Measurements from ENCODE around the gene ANXA2. TPM values are rescaled to one million over a fixed set of nuclear protein-coding genes. Genes with fewer than 3 reads are reported as not detected.
A peak's percentile ranks its signal among the peaks of the same experiment; 100 is the strongest.

ANXA2 gene
- polyA plus RNA-seq, 10 donors: 401 to 761 (median 500) TPM

DNA sequence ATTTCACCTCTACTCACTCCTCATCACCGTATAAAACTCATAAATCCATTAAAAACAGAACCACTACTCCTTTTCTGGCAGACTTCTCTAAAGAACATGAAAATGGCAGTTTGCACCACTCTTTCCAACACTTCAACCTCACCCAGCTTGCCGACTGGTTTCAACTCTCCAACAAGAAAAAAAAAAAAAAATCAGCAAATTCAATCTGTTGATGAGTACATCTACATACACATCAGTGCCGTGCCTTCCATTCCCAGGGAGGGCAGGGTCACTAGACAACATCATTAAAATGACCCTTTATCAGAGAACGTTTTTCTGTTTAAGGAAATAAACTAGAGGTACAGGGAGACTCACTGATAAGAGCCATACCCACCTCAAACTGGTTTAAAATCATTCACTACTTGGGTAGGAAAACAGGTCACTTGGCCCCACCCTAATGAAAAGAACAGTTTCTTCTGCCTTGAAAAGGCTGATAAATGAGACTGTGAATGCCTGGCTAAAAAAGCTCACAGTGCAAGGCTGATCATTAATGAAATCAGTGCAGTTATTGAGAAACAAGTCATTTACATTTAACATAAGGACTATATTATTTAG is 6.0 kb downstream of the ANXA2 start:
- DNase-seq: no peak

DNA sequence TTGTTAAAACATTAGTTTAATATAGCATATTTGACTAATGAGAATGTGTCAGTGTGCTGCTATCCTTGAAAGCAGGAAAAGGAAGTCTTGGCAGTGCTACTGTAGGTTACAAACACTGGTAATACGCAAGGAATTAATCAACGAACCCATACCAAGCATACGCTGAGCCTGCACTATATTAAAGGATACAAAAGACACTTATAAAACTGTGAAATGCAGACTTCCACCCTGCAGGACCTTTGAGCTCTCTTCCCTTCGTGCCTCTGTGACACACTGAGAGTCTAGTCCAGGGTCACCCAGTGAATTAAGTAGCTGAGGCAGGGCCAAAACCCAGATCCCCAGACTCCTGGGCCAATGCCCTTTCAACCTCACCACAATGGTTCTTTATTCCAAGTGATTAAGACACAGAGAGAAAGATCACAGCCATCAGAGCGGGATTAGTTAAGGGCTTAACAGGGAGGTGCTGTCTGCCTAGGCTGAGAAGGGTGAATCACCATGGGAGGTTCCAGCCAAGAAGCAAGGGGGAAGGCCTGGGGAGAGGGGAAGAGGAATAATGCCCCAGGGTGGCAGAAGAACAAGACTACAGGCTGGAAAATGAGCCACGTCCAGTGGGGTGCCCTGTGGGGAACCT is 6.8 kb downstream of the ANXA2 start:
- DNase-seq: no peak

DNA sequence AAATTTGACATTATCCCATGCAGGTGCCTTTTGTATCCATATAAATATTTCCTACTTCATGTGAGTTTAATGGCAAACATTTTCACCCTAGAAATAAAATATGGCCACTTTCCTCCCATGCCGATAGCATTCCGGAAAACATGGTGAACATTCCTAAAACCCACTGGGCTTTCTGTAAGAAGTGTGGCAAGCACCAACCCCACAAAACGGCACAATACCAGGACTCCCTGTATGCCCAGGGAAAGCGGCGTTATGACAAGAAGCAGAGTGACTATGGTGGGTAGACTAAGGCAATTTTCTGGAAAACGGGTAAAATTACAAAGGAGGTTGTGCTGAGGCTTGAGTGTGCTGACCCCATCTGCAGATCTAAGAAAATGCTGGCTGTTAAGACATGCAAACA is 7.6 kb downstream of the ANXA2 start:
- DNase-seq: no peak

DNA sequence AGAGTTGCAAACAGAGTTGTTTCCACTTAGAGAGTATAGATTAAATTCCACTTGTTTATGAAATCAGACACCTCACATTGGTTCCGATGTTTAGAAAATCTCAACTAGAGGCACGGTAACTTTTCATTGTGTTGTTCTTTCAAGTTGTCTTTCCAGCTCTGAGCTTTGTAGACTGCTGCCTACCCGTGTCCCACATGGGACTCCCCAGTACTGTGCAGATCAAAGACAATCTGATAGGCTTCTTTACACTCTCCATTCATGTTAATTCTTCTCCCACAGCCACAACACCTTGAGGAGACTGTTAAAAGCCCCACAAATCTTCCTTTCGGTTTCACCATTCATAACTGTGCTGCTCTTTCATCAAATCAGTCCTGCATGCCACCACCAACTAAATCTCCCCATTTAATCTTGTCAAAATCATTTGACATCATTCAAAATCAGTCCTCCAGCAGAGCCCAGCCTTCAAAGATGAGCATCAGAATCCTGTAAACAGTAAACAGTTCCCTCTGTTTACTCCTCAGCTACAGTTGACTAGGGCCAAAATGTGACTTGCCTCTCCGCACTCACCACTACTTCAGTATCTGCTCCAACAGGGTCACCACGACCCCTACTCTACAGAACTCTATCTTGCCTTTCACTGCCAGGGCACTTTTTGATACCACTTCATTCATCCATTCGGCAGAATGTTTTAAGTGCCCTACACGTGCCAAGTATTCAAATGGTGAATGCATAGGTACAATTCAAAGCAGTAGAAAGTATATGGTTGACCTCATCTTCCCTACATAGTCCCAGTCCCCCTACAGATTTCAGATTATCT is 8.3 kb downstream of the ANXA2 start:
- DNase-seq: no peak

DNA sequence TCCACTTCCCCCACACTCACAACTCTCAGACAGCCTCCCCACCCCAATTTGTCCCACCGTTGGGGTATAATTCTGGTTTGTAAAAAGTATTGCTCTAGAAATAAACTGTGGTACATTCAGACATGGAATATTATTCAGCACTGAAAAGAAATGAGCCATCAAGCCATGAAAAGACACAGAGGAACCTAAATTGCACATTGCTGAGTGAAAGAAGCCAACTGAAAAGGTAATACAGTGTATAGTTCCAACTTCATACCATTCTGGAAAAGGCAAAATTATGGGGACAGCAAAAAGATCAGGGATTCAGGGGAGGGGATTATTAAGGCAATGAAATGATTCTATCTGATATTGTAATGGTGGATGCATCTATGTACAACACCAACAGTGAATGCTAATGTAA is 10.5 kb downstream of the ANXA2 start:
- no peak for DNase-seq

DNA sequence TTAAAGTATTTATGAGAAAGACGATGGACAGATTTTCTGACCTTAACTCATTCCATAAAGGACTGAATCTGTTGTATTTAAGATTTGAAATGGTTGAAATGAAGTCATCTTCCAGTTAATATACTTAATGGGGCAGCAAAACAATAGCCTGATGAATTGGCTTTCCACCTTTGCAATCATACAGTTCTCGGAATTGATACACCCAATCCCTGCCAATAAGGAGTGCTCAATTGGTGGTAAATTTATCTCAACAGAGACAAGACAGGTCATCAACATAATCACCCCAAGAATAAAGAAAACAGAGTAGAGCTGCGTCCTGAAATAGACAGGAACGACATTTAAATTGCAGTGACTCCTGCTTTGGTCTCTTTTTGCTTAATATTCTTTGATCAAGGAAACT is 11.2 kb downstream of the ANXA2 start:
- no peak for DNase-seq

DNA sequence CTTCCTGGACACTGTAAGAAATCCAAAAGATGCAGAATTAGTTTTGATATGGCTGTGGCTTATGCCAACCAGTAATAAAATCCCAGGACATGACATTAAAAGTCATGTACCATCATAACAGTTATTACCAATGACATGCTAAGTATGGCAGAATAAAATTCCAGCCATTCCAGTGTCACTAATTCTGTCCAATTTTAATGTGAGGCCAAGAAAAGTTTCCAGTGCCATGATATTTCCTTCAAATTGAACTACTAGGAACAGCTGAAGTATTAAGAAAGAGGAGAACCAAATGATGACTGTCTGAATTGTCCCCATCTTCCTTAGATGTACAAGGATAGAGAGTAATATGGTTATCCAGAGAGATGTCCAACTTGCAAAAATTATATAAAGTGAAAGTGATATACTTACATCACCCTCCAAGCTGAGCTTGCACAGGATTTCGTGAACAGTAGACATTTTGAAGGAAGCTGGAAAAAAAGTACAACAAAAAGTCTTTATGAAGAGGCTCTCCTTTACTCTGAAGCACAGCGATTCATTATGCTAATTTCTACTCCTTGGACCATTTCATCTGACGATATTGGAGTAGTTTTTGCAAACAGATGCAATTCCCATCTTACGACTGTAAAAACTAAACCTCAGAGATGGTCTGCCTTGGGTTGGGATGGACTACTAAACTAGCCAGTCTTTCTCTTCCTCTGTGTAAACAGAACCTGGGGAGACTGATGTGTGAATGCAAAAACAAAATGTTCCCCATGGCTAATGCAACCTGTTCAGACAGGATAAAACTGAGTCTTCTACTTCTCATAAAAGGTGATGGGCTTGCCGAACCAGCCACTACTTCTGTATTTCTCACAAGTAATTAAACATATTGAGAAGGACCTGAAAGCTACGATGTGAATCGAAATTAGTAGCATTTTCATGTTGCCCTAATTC is 11.9 kb downstream of the ANXA2 start:
- DNase-seq: no peak

DNA sequence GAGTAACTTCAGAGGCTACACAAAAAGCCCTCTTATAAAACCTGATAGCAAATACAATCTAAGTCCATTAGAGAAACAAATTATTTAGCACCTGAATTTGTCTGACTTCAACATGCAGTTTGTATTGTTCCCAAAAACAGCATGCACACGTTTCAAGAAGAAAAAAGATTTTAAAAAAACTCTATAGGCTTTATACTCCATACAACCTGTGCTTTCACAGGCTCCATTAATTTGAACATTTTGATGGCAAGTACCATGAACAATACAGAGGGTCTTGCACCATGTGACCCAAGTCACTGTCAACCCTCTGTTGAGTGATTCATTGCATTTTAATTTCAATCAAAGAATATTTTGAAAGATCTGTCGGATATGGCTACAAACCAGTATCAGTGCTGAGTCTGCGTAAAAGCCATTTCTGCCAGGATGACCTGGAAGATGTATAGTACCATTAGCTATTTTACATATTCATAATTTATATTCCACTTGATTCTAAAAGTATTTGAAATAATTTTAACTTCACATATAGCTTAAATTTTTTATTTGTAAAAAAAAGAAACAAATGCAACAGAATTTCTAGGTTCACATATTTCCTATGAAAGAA is 13.2 kb downstream of the ANXA2 start:
- DNase-seq: no peak

DNA sequence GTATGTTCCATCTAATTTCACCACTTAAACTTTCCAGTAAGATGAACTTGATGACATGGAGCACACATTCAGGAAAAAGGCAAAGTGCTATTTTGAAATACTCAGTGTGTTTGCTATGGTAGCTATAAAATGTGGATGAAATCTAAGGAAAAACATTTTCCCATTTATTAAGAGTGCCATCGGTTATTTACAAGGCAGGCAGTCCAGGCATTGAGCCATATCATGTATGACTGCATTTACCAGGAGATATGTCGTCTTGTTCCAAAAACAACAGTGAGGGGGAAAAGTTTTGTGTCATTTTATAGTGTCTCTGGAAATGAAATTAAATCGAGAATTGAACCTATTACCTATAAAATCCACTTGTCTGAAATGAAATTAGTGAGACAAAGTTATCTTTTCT is 13.7 kb downstream of the ANXA2 start:
- DNase-seq: no peak

DNA sequence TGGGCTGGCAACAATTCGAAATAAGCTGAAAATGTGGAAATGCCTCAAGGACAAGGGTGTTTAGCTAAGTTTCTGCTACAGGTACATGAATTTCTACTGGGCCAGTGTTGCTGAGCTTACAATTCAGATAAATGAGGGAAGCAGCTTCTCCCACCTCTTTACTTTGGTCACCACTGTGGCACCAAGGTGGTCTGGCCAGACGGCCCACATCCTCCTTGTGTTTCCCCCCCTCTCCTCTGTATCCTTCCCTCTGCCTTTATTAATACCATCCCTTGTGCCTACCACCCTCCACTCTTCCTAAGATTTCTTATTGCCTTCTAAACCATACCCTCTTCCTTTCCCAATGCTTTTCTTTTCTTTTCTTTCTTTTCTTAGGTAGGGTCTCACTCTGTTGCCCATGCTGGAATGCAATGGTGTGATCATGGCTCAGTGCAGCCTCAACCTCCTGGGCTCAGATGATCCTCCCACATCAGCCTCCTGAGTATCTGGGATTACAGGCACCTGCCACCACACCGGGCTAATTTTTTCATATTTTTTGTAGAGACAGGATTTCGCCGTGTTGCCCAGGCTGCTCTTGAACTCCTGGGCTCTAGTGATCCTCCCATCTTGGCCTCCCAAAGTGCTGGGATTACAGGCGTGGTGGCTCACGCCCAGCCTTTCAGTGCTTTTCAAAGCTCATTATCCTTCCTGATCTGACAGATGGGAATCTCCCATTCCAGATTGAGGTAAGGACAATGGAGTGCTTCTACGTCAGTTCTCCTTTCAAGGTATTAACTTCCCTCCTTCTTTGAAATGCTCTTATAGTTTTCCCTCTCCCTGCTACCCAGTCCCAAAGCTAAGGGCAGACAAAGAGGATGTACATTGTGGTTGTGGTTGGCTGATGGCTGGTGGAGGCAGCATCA is 14.8 kb downstream of the ANXA2 start:
- DNase-seq: no peak

DNA sequence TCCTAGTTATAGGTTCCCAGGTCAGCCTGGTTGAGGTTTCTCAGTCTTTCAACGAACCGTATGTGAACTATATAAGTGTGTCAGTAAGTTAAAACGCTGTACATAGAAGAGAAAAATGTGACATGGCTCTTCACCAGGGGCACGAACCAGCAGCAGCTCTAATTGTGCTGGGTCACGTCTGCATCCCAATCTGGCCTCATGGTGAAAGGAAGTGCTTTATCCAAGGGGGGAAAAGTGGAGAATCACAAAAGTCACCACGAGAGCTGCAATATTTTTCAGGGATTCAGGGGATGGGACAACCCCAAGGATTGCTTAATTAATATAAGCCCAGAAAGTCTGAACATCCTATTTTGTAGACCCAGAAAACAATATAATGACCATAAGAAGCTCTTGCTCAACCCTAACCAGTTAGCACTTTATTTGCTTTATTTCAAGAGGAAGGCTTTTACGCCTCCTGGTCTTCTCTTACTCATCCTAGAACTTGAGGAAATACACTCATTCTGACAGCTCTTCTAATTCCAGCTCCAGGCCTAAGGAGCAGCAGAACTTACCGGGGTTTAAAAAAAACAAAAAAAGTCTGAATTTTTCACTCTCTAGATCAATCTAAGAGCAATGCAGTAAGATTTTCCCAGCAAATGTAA is 16.5 kb downstream of the ANXA2 start:
- DNase-seq: no peak

DNA sequence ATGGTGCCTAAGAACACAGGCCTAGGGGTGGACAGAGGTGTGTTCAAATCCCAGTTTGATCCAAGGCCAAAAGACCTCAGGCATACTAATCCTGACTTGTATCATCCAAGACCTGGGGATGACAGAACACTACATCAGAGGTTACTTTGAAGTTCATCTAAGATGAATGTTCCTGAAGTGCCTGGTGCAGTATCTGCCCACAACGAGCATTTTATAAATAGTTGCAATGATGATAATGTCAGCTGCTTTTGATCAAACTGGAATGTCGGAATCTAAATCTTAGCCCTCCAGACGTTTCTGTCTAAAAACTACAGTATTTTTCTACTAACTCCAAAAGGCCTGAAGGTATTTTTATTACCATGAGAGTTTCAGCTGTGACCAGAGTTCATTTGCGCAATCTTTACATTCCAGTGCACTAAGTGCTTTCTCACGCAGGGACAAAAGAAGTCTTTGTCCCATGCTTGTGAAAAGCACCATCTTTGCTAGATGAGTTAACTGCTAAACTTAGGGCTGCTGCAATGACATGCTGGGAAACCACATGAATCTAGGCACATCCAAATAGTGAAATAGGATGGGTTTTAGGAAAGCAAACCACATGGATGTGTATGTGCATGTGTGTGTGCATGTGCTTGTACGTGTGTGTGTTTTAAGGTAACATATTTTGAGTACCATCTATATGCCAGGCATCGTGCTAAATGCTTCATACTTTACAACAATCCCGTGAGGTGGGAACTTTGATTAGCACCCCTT is 18.1 kb downstream of the ANXA2 start:
- peak in 2 of 3 donors; percentile 56 to 96 for DNase-seq

DNA sequence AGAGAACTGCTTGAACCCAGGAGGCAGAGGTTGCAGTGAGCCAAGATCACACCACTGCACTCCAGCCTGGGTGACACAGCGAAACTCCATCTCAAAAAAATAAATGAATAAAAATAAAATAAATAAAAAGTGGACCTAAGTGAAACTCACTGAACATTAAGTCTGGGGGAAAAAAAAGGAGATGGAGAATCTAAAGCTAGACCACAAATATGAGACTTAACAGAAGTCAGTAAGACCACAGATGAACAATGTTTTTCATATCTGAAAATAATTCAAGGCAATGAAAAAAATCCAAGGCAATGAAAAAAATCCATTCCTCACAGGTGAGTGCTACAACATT is 18.6 kb downstream of the ANXA2 start:
- no peak for DNase-seq

DNA sequence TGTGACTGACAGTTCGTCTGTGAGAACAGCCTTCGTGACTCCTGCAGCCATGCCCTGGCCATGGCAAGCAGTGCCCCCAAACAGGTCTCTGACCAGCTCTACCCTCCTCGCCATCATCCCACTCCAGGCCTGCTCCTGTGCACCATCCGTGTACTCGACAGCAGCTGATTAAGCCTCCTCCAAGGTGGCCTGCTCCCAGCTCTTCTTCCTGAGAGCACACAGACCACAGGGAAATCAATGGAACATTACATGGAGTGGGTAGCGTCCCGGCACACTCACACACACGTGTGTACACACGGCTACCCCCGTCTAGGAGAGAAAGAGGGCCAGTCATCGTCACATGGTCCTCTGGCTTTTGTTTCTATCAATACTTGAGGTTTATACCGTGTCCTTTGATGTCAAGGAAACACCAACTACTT is 21.1 kb downstream of the ANXA2 start:
- no peak for DNase-seq

DNA sequence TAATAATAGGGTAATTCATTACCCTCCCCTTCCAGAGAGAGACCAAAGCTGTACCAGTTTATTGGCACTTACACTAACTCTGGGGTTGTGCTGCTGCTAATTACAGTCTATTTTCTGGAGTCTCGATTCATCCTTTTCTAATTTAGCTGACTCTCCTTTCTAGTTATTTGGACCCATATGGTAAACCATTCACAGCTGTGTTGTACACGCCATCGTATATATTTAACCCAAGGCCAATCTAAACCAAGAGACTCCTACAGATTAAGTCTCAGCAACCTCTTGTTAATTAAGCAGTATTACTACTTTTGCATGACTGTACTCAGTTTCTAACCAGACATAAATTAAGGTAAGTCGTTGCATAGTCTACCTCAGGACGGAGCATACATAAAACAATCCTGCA is 22.5 kb downstream of the ANXA2 start:
- DNase-seq: no peak

DNA sequence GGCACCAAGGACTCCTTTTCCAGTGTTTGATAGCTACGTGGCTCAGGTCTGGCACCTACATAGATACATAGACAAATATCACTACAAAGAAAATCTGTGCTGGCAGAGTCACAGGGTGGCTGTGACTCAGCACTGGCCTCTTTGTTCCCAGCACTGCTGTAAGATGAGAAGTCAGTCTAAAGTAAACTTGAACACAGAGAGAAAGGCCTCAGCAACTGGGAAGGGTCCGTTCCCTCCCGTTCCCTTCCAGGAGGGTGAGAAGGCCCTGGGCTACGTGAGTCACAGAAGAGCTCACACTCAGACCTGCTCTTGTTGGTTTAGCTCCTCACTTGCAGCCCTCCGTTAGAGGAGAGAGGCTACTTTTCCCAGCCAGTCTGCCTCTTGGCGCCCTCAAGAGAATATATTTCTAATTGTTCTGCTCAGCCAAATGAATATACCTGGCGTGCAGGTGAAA is 23.1 kb downstream of the ANXA2 start:
- DNase-seq: peak; percentile 55 to 93 (median 75)

DNA sequence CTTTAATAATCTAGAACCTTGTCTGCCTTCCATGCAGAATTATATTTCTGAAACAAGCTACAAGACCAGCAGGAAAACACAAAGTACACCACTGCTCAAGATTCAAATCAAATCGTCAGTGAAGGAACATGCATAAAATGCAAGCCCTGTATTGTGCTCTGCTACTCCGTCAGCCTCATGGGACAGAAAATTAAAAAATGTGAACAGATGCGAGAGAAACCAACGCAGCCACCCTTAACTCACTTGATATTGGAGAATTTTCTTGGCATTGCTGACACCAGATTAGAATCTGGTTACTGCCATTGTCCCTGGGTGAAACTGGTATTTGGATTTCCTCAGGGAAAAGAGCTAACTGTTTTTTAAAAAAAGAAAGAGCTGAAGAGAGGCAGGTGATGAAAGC is 23.6 kb downstream of the ANXA2 start:
- DNase-seq: no peak

DNA sequence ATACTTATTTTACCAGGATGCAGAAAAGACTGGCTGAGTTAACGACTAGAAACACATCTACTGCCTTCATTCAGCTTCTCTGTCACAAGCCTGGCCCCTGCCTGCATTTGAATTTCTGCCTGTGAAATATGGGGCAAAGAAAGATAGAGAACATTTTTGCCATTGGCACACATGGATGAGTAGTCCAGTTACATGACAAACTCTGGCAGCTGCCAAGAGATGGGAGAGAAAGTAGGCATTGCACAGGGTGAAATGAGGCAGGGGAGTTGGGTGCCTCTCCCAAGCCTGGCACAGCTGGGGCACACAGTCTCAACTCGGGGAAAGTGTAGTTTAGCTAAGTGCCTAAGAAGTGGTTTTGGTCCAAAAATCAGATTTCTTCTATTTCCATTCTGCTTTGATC is 24.0 kb downstream of the ANXA2 start:
- DNase-seq: no peak

DNA sequence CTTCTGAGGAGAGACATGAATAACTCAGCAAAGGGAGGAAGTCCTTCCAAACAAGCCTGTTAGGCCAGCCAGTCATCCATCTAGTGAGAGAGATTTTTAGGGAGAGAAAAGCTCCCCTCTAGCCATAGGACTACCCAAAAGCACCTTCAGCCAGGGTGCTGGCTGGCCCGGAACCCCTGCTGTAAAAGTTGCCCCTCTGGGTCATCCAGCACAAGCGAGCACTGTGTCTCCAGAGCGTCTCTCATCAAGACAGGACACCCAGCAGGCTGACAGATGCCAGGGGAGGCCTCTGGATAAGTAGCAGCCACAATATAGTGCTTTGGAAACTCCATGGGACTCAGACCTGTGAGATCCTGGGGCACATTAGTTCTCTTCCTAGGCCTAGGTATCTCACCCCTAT is 24.5 kb downstream of the ANXA2 start:
- DNase-seq: no peak
